ENCODE data around the gene CNTNAP1.
"Not testable (repeated sequence)": the region's sequence is repeated elsewhere in the genome, so short reads cannot be mapped to it uniquely, and the experiment has no call there.

The CNTNAP1 gene

DNA sequence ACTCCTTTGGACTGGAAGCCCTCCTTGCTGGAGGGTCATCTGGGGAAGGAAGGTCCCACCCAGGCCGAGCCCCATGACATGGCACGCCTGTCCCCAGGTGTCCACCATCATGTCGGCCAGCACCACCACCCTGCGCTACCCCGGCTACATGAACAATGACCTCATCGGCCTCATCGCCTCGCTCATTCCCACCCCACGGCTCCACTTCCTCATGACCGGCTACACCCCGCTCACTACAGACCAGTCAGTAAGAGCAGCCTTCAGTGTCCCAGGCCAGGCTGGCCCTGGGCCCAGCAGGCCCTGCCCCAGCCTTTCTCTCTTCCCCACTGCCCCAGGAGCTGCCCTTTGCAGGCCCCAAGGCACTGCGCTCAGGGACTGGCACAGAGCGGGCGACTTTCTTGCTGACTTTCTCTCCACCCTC, 16.7 kb upstream of the CNTNAP1 start:
- H3K9me3 Mint-ChIP-seq, result no peaks in the 10 kb centered on the region
- DNase-seq (no peak), ATAC-seq (no peak)
- no peak overlapping the region for H3K4me3 Mint-ChIP-seq
- peaks cover 15% of the 10 kb centered on the region for H3K27me3 Mint-ChIP-seq
- H3K4me1 Mint-ChIP-seq, result peaks cover 4% of the 10 kb centered on the region
- H3K27ac Mint-ChIP-seq, result no peak overlapping the region
- H3K36me3 Mint-ChIP-seq (ENCODE audit: low read depth), result peaks cover 2% of the 10 kb centered on the region

DNA sequence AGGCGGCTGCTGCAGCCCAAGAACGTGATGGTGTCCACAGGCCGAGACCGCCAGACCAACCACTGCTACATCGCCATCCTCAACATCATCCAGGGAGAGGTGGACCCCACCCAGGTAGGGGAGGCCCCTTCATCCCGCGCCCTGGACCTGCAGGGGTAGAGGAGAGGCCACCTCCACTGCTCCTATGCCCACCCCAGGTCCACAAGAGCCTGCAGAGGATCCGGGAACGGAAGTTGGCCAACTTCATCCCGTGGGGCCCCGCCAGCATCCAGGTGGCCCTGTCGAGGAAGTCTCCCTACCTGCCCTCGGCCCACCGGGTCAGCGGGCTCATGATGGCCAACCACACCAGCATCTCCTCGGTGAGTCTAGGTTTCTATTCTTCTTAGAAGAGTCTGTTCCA, 16.2 kb upstream of the CNTNAP1 start:
- not testable (repeated sequence) for H3K4me3 Mint-ChIP-seq; ATAC-seq; H3K4me1 Mint-ChIP-seq; H3K27ac Mint-ChIP-seq; DNase-seq; H3K9me3 Mint-ChIP-seq; H3K36me3 Mint-ChIP-seq (ENCODE audit: low read depth)
- H3K27me3 Mint-ChIP-seq, result peaks cover 20% of the 10 kb centered on the region

DNA sequence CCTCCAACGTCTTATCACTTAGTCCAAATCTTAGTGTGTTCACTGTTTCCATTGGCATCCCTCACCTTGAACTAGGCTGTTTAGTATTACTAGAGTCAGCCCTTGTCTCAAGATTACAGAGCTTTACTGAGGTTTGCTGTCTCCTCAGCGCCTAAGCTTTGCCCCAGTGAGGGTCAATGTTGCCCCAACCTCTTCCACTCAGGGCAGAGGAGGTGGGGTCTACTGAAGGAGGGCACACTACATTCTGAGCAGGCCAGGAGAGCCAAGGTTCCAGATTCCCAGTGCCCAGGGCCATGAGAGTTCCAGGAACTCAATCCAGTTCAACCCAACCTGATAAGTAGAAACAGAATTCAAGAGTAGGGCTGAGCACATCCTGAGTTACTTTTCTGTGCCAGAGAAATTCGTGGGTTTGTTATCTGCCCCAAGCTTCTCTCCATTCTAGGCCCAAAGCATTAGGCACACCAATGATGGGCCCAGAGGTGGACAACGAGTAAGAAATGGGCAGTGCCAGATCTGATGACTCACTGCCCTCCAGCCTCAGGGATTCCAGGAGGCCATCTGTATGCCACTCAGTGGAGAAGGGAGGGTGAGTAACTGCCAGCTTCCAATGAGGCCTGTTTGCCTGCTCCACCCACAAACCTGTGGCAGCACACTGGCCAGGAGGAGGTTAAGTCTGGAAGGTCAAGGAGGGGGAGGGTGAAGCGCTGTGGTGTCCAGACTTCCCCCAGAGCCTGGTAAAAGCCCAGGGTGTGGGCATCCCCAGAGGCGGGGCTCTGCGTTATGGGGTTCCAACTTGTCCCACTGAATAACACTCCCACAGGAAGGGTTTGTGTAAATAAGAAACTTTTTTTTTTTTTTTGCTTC, 15.0 kb upstream of the CNTNAP1 start:
- DNase-seq (no peak), ATAC-seq (no peak)
- H3K9me3 Mint-ChIP-seq, result no peaks in the 10 kb centered on the region
- peaks cover 29% of the 10 kb centered on the region for H3K27me3 Mint-ChIP-seq
- no peak overlapping the region for H3K27ac Mint-ChIP-seq
- H3K4me3 Mint-ChIP-seq, result no peak overlapping the region
- H3K4me1 Mint-ChIP-seq, result peaks cover 18% of the 10 kb centered on the region
- H3K36me3 Mint-ChIP-seq (ENCODE audit: low read depth), result peaks cover 2% of the 10 kb centered on the region

DNA sequence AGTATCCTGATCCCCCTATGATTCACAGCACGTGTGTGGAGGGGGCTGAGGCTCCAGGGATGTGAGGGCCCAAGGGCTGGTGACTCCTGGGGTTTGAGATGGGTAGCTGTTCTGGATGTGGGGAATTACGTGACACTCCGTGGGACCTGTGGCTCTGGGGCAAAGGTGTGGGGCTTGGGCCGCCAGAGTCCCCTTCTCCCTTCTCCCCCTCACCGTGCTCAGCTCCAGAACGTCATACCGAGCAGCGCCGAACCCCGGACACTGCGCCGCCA, 12.7 kb upstream of the CNTNAP1 start:
- no peaks in the 10 kb centered on the region for H3K9me3 Mint-ChIP-seq
- H3K27me3 Mint-ChIP-seq, result peaks cover 45% of the 10 kb centered on the region
- H3K27ac Mint-ChIP-seq, result no peak overlapping the region
- peak overlapping the region; percentile 2 for H3K4me3 Mint-ChIP-seq
- DNase-seq (no peak), ATAC-seq (no peak)
- peaks cover 2% of the 10 kb centered on the region for H3K36me3 Mint-ChIP-seq (ENCODE audit: low read depth)
- peaks cover 23% of the 10 kb centered on the region for H3K4me1 Mint-ChIP-seq

DNA sequence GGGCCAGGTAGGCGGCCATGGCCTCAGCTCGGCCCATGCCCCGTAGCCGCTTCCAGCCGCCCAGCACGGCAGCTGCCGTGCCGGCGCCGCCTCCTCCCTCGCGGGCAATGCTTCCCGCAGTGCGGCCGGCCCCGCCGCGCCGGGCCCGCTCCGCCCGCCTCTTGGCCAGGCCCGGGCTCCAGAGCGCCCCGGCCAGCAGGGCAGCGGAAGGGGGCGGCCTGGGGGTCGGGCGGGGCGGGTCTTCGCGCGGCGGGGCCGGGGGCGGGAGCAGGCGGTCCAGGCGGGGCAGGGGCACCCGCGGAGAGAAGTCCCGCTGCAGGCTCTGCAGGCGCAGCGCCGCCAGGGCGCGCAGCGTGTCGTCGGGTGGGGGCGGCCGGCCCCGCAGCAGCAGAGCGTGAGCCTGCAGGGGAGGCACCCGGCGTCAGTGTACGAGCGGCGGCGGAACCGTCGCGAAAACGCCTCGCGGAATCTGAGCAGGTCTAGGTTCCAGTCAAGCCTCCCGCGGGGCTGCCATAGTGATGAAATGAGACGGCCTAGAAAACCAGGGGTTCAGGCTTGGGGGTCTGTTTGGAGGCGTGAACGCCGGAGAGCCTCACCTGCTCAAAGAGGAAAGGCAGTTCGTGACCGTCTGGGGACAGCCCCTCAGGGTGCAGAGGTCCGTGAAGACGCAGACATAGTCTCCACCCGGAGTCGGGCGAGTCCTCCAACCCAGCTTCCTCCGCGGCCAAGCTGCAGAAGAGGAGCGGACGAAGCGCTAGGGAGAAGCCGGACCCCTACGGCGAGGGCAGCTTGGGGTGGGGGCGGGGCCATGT, 12.1 kb upstream of the CNTNAP1 start:
- Mint-ChIP-seq H3K9me3 (no peaks in the 10 kb centered on the region), H3K4me3 (peak overlapping the region; percentile 55), H3K36me3 (ENCODE audit: low read depth) (peaks cover 2% of the 10 kb centered on the region), H3K27ac (no peak overlapping the region), H3K27me3 (peaks cover 50% of the 10 kb centered on the region), H3K4me1 (peaks cover 25% of the 10 kb centered on the region)
- peak; percentile 51 for DNase-seq
- no peak for ATAC-seq

DNA sequence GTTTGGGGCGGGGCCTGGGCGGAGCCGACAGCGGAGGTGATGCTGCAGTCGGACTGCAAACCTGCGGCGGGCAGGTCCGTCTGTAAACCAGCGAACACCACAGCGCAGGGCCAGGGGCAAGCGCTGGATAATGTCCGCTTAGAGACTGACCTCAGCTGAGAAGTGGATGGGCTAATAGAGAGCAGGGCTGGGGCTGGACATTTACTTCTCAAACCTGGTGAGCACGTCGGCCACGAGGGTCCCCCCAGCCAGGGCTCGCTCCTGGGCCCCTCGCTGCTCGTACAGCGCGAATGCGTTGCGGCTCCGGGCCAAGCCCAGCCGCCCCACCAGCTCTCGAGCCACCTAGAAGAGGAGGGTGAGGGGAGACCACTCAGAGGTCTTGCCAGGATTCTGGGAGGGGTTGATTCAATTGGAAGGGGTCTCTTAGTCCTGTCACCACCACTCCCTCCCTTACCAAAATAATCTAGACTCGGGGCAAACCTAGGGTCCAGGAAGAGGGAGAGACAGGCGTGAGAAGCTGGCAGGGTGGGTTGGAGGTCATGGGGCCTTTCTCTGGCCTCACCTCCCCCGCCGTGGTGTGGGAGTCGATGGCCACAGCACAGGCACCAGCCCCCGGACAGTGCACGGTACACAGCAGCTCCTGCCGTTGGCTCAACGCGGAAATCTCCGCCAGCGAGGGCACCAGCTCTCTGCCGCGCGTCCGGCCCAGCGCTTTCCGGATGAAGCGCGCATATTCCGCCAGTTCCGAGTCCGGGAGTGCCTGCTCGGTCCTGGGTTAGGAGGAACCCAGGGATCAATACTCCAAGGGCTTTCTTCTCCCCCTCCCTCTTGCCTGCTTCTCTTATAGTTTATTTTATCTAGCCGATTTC, 11.3 kb upstream of the CNTNAP1 start:
- peaks cover 54% of the 10 kb centered on the region for H3K27me3 Mint-ChIP-seq
- peak overlapping the region; percentile 55 for H3K4me3 Mint-ChIP-seq
- no peak for DNase-seq
- no peaks in the 10 kb centered on the region for H3K36me3 Mint-ChIP-seq (ENCODE audit: low read depth)
- H3K4me1 Mint-ChIP-seq, result peaks cover 25% of the 10 kb centered on the region
- no peak for ATAC-seq
- no peaks in the 10 kb centered on the region for H3K9me3 Mint-ChIP-seq
- H3K27ac Mint-ChIP-seq, result no peak overlapping the region

DNA sequence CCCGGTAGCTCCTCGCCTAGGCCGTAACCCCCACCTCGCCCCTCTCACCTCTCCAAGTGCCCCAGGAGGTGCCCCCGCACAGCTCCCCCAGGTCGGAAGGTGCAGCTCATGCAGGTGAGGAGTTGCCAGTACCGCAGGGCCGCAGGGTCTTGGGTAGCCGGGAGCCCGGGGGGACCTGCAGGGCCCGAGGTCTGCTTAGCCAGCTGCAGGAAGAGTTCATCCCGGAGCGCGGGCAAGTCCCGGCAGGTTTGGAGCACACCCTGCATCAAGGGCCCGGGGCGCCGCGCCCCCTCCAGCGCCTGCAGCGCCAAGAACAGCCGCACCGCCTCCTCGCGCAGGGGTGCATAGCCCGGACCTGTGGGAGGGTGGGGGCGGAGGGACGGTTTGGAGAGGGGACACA, 10.3 kb upstream of the CNTNAP1 start:
- H3K9me3 Mint-ChIP-seq, result no peaks in the 10 kb centered on the region
- H3K27me3 Mint-ChIP-seq, result peaks cover 60% of the 10 kb centered on the region
- H3K27ac Mint-ChIP-seq, result no peak overlapping the region
- ATAC-seq, result no peak
- no peaks in the 10 kb centered on the region for H3K36me3 Mint-ChIP-seq (ENCODE audit: low read depth)
- peaks cover 30% of the 10 kb centered on the region for H3K4me1 Mint-ChIP-seq
- no peak overlapping the region for H3K4me3 Mint-ChIP-seq
- no peak for DNase-seq

DNA sequence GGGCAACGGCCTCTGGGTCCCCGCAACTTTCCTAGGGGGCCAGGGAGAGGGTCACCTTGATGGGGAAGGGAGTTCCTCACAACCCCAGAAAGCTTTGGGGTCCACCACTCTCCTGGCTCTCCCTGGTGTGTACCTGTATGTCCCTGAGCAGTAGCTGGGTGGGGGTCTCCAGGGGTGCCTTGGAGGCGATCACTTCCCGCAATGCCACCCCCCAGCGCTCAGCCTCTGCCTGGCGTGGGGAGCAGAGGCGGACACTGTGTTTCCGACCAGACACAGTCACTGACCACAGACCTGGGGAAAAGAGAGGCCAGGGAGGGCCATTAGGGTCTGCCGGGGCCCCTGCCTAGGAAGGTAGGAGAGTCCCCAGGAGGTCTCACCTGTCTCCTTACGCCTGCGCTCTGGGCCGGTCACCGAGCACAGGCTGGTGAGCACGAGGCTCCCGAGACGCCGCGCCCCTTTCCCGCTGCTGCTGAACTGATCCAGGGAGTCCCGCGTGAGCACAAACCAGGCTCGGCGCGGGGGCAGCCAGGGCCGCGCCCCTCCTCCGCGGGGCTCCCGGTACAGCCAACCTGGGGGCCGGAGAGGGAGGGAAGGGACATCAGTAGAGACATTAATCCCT, 9.0 kb upstream of the CNTNAP1 start:
- Mint-ChIP-seq H3K4me3 (no peak overlapping the region), H3K36me3 (ENCODE audit: low read depth) (no peaks in the 10 kb centered on the region)

DNA sequence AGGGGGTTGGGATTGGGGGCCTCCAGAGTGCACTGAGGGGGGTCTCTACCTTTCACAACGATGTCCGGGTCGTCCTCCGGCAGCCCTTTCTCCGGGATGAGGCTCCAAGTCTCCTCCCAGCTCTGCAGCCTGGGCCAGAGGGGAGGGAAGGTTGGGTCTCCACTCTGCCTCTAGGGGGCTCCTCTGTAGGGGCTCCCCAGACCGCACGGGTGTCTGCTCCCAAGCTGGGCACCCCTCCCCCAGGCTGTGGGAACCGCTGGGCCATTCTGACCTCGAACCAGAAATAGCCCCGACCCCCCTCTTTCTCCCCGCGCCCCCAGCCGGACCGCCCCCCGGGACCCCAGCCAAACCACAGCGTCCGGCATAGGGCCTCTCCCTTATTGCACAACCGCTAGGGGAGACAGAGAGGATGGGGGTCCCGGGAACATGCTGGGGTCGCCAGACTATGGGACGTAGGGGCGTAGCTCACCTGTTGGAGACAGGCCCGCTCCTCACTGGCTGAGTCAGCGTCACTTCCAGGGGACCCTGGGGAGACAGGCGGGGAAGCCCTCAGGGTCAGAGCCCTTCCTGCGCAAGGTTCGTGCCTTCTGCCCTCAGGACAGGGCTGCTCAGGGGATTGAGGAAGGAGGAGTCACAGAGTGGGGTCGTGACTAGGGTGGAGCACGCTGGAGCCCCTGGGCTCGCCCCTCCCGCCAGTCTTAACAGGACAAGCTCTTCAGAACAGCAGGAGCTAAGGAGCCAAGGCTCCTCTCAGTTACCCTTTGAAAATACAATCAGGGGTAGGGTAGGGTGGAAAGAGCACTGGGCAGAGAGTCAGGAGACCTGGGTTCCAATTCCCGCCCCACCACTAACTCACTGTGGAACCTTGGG, 8.2 kb upstream of the CNTNAP1 start:
- Mint-ChIP-seq H3K27ac (no peak overlapping the region), H3K4me3 (no peak overlapping the region), H3K27me3 (peaks cover 55% of the 10 kb centered on the region), H3K9me3 (no peaks in the 10 kb centered on the region), H3K4me1 (peaks cover 47% of the 10 kb centered on the region), H3K36me3 (ENCODE audit: low read depth) (no peaks in the 10 kb centered on the region)
- peak; percentile 40 for DNase-seq
- ATAC-seq, result no peak

More for the DNA sequence above, 9.0 kb upstream of the CNTNAP1 start:
- peaks cover 60% of the 10 kb centered on the region for H3K27me3 Mint-ChIP-seq
- DNase-seq (no peak), ATAC-seq (no peak)
- H3K9me3 Mint-ChIP-seq, result no peaks in the 10 kb centered on the region
- no peak overlapping the region for H3K27ac Mint-ChIP-seq
- peaks cover 40% of the 10 kb centered on the region for H3K4me1 Mint-ChIP-seq

DNA sequence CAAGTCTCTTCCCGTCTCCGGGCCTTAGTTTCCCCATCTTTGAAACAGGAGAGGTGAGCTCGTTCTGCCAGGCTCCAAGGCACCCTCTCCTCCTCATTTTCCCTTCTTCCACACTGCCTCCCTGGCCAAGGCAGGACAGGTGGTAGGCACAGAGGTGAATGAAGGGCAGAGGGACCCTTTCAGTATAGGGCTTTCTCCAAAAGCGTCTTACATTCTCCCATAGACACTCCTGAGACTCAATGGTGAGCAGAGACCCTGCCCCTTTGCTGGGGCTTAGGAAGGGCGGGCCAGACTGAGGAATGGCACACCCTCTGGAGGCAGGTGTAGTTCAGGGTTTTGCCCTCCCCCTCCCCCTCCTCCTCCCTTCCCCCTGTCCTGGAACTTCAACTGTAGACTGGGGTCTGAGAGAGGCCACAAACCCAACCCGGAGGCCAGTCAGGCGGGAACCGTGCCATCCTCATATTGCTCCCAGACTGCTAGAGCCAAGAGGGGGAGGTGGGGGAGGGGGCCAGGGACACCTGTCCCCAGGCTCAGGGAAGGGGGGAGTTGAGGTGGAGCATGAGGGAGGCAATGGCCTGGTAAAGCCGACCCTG, 7.5 kb upstream of the CNTNAP1 start:
- Mint-ChIP-seq H3K36me3 (ENCODE audit: low read depth) (no peaks in the 10 kb centered on the region), H3K4me1 (peaks cover 53% of the 10 kb centered on the region), H3K4me3 (no peak overlapping the region), H3K9me3 (no peaks in the 10 kb centered on the region), H3K27ac (no peak overlapping the region), H3K27me3 (peaks cover 50% of the 10 kb centered on the region)
- no peak for ATAC-seq
- no peak for DNase-seq

DNA sequence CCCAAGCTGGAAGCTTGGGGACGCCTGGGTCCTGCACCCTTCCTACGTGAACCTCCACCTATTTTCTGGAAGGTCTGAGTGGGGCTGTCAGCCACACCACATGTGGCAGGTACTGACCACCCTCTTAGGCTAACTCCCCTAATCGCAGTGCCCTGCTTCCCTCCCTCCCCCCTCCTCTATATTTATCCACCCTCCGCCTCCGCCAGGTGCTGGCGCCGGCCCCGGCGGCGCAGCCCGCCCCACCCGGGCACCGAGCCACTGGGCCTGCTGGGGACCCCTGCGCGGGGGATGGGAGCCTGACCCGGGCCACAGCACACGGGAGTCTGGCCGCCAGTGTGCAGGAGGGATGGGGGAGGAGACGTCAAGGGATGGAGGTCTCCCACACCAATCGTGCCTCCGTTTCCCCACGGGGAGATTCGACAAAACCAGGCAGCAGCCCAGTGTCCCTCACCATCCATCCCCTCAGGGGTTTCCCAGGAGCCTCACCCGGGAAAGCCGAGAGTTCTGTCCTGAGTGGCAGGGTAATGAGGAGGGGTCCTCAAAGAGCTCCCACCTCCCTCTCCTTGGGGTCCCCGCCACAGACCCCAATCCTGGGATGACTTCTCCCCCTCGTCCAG, 6.9 kb upstream of the CNTNAP1 start:
- H3K36me3 Mint-ChIP-seq (ENCODE audit: low read depth), result no peaks in the 10 kb centered on the region
- H3K4me1 Mint-ChIP-seq, result peaks cover 53% of the 10 kb centered on the region
- H3K27me3 Mint-ChIP-seq, result peaks cover 50% of the 10 kb centered on the region
- no peak overlapping the region for H3K27ac Mint-ChIP-seq
- H3K9me3 Mint-ChIP-seq, result no peaks in the 10 kb centered on the region
- DNase-seq, result no peak
- ATAC-seq, result no peak
- no peak overlapping the region for H3K4me3 Mint-ChIP-seq

DNA sequence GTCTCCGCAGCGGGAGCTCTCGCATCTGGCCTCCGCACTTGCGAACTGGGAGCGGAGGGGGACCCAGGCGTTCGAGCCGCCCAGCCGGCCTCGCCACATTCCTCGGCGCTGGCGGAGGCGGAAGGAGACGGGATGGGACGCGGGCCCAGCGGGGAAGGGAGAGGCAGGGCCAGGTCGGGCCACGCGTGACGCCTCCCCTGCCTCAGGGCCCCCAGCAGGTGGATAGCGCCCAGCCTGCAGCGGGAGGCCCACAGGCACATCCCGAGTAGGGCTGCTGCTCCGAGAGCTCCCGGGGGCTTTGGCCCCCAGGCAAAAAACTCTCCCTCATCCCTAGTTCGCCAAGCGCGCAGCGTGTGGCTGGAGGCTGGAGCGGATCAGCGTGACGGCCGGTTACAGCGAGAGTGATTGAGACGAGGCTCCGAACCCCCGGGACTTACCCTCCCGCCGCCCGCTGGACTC, 6.3 kb upstream of the CNTNAP1 start:
- no peak for ATAC-seq
- Mint-ChIP-seq H3K27ac (no peak overlapping the region), H3K4me3 (peak overlapping the region; percentile 55), H3K36me3 (ENCODE audit: low read depth) (no peaks in the 10 kb centered on the region), H3K9me3 (no peaks in the 10 kb centered on the region), H3K4me1 (peaks cover 51% of the 10 kb centered on the region), H3K27me3 (peaks cover 47% of the 10 kb centered on the region)
- DNase-seq, result no peak

Measured in activated naive CD8-positive, alpha-beta T cell treated with anti-CD3 and anti-CD28 coated beads, Interleukin-2, amount 50 U/mL, for 24 hours (primary cell).